Colon (tissue), 2 donors: ENCODE data around the gene DIO3.

Experiments
- FAIRE-seq: peaks from 2 replicates; lab custom pipeline; 2012; peaks lifted over from hg19 to GRCh38; lab: Jason Lieb, UNC
- donor health status: control.
- donor health status: control.

Gene DIO3

DNA sequence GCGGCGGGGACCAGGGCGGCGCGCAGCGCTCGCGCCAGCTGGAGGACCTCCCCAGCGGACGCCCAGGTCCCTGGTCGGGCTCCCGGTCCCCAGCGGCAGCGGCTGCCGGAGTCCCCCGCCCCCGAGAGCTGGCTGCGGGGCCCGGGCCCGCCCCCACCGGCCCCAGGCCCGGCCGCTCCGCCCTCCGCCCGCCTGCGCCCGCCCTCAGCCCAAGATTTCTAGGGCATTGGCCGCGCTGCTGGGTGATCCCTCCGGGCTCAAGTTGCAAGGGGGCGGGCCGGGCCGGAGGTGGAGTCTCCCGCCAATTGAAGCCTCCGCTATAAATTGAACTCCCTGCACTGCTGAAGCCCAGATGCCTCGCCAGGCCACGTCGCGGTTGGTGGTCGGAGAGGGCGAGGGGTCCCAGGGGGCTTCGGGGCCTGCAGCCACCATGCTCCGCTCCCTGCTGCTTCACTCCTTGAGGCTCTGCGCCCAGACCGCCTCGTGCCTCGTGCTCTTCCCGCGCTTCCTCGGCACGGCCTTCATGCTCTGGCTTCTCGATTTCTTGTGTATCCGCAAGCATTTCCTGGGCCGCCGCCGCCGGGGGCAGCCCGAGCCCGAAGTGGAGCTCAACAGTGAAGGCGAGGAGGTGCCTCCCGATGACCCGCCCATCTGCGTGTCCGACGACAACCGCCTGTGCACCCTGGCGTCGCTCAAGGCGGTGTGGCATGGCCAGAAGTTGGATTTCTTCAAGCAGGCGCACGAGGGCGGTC lies at the start of gene DIO3:
Gene DIO3 (plus strand): TSS at position 351 of the 752 bp plus-strand sequence.
- FAIRE-seq, result no peak

DNA sequence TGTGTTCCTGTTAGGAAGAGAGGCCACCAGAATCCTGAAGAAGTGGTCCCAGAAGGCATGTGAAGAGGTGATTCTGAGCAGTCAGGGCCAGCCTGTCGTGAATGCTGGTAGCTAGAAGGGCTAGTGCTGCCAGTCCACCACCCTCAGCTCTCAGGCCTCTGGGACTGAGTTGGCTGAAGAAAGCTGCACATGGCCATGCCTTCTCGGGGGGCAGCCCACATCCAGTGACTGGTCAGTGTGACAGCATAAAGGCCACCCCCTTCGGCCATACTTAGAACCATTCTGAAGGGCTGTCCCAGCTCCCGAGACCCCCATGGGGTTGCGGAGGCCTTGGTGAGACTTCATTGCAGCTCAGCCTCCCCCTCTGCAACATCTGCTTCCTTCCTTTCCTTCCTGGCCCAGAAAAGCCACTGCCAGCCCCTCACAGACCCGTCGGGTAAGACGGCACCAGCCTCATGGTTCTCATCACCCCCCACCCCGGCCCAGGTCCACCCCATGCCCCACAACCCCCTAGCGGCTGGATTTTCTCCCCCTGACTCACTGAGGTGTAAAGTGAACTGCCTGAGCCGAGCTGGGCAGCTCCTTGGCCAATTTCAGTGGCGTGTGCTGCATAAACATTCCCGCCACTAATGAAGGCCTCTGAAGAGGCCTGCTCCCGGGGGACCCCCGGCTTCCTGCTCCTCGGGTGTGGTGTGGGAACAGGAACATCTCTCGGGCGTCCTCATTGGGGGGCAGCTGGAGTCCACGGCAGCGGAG lies 49.5 kb upstream of the DIO3 start:
- FAIRE-seq, result no peak

DNA sequence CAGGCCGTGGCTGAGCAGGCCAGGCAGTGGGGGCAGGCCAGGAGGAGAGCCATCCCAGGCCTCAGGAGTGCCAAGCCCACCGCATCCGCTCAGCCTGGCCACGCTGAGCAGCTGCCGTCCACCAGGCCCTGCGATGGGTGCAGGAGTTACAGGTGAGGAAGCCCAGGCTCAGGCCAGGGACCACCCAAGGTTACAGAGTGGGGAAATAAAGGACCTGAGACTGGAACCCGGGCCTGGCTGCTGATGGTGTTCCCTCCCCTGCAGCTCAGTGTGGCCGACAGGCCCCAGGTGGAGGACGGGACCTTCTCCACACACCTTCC lies 49.0 kb upstream of the DIO3 start:
- FAIRE-seq, result no peak

DNA sequence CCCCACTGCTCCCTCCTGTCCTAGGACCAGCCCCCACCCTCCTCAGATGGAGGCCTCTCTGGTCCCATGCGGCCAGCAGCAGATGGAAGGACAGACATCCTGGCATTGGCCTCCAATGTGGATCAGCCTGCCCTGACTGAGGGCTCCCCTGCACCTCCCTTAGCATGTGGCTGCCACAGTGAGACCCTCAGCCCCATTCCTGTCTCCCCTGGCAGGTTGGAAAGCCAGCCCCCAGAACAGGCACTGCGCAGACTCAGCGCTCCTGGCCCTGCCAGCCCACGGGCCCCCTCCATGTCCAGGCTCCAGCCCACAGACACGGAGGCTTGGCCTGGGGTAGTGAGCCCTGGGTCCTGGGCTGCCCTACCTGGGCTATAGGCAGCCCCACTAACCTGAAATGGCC lies 47.2 kb upstream of the DIO3 start:
- no peak for FAIRE-seq

DNA sequence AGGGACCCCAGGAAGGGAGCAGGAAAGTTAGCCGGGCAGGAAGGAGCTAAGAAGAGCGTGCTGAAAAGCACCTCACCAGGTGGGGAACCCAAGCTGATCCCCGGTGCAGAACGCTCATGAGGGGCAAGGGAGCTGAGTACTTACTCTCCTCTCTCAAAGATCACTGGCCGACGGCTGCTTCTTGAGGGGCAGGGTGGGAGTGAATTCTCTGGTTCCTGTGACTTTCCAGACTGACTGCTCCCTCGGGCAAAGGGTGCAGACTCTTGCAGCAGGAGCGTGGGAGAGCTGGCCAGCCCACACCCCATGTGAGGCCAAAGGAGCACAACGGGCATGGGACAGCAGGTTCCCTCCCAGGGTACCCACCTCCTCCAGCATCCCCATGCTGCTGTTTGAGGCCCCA lies 44.9 kb upstream of the DIO3 start:
- FAIRE-seq, result no peak

DNA sequence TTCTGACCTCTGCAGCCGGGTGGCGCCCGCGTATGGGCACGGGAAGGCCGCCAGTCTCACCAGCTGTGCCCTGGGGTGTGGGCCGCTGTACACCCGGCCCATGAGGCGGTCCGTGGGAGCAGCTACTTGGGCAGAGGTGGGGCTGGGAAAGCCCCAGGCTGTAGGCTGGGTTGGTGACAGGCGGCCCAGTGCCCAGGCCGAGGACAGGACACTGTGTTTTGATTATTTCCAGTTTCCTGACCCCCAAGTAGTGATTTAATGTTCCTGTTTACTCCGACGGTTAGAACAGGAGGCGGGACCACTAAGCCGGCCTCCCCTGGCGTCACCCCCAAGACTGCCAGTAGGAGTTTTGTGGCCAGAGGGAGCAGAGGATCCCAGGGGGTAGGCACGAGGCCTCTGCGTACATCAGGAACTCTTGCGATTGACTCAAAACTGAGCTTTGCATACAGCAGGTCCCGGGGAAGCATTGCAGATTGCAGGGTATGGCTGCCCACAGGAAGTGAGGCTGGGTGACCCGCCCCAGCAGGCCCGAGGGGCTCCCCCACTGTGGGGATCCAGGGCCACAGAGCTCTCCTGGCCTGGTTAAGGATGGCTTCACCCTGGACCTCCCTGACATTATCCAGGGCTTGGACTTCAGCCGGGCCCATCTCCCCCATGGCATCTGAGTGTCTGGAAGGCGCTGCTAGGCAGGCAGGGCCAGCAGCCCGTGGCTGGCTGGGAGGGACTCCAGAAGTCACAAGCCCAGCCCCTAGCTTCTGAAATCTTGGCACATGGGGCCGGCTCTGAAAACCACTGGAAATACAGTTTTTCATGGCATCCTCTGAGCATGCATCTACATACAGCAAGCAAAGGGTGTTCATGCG lies 42.5 kb upstream of the DIO3 start:
- FAIRE-seq, result no peak

DNA sequence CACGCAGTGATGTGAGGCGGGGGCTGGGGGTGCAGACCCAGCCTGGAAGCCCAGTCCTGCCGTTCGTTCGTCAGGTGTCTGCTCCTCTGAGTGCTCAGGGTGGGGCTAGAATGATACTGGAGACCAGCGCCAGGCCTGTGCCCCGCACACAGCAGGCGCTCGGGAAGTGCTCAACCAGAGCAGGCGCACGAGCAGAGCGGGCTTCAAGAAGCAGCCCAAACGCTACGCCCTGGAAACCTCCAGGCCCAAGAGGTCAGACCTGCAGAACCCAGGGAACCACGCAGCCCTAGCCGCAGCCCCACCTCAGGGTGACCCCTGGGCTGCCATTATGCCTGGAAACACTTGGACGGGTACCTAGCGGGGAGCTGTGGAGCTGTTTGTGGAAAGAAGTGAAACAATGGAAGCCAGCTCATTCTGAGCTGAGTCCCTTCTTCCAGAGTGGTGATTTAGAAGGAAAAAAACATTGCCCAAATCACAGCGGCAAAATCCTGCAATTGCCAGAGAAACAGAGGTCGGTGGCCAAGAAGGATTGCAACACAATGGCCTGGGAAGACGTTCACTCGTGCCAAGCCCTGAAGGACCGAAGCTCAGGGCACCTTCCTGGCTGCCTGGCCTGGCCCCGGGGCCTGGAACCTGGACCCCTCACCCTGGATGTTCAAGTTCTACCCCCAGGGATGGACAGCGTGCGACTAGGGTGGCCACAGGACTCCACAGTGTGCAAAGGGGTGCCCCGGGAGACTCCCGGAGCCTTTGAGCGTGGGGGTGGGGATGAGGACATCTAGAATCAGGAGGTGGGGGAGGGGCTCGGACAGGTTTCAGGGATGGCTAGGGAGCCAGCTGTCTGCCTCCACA lies 40.4 kb upstream of the DIO3 start:
- FAIRE-seq, result no peak

DNA sequence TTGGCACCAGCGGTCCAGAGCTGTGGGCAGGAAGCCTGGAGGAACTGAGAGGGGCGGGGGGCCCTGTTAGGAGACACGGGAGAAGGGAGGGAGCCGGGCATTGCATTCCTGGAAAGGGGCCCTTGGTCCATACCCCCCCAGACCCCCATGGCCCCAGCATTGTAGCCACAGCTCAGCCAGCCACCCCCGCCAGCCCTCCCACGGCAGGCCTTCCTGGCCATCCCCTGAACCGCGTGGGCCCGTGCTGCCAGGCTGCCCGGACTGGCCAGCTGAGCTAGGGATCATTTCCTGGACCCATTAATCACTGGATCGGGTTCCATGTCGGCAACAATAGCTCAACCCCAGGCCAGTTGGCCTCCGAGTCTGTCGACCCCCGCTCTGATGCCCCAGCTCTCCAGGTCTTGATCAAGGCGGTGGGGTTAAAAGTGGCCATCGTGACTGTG lies 39.8 kb upstream of the DIO3 start:
- no peak for FAIRE-seq

DNA sequence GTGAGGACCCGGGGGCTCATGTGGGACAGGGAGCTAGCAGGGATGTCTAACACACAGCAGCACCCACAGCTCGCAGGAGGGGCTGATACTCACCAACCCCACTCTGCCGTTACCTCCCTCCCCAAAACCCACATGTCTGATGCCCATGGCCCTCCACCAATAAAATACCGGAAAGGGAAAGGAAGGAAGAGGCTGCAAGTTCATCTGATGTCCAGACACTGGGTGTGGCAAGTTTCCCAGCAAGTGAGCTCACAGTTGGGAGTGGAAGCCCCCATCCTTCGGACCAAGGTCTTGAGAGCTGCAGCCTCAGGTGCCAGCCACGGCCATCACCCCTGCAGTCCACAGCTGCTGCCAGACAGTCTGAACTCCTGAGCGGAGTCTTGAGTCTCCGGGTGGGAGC lies 39.3 kb upstream of the DIO3 start:
- no peak for FAIRE-seq

DNA sequence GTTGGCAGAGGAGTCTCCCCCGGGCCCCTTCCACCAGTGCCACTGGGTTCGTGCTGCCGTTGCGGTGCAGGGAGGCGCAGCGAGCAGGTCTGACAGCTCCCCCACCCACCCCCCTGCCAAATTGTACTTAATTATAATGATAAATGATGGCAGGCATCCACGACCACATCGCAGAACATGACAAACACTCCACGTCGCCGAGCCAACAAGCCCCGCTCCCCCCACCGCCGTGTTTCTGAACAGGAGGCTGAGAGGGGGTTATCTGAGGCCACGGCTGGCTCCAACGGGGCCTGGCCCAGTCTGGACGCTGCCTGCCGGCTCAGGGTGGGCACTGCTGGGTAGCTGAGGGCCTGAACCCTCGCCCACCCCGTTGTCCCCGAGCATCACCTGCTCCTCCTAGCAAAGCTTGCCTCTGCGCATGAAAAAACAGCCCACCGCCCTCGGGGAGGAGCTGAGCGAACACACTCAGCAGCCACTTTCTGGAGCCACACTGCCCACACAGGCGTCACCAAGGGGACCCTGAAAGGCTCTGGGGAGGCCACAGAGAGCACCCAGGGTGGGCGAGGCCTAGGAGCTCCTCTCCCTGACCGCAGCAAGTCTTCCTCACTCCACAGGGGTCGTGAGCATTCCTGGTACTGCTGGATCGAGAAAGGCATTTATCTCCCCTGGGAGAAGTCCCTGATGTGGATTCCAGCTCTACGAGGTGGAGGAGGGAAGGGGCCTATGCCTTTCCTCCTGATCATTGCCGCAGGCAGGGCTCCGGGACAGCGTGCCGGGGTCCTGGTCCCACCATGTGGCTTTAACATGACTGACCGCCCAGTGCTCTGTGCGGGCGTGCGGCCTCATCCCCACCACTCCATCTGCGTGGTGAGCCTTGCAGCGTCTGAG lies 35.4 kb upstream of the DIO3 start:
- no peak for FAIRE-seq

DNA sequence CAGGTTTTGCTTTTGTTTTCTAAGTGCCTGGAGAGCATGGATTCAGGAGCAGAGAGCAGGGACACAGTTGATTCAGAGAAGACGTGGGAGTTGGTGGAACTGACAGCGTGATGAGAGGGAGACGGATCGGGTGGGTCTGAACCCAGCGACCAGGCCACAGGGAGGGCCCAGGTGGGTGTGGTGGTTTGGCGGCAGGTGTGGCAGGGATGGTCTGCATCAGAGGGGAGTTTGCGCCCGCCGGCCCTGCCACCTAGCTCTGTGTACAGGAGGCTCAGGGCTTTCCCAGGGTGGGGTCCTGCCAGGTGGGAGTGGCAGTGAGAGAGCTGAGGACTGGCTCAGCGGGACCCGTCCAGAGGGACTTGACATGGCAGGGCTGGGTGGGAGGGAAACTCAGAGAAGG lies 33.3 kb upstream of the DIO3 start:
- FAIRE-seq, result no peak

DNA sequence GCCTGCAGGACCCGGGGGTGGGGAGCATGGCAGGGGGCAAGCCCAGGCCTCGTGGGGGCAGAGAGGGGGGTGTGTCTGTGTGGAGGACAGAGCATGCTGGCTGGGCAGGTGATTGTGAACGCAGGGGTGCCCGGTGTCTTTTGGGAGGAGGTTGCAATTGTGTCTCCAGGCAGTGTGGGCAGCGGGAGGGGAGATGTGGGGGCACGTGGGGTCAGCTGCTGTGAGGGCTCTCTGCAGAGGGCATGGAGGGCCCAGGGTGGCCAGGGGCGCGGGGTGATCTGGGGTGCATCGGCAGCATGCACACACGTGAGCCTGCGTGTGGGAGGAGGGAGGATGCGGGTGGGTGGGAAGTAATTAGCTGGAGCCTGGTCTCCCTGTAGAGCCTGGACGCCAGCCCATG lies 32.2 kb upstream of the DIO3 start:
- FAIRE-seq, result no peak

DNA sequence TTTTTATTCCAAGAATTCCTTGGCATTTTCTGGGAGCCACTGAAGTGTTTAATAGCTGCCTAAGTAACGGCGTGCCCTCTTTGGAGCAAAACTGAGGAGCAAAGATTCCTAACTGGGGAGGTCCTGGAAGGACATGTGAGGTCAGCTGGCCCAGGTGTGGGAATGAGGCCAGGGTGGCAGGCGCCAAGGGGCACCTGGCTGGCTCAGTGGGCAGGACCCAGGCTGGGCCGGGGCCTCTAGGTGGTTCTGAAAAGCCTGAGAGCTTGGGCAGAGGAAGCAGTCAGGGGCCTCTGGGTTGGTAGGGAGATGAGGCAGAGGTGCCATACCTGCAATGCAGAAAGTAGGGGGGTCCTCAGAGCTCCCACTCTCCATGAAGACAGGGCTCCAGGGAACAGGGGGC lies 27.1 kb upstream of the DIO3 start:
- no peak for FAIRE-seq

DNA sequence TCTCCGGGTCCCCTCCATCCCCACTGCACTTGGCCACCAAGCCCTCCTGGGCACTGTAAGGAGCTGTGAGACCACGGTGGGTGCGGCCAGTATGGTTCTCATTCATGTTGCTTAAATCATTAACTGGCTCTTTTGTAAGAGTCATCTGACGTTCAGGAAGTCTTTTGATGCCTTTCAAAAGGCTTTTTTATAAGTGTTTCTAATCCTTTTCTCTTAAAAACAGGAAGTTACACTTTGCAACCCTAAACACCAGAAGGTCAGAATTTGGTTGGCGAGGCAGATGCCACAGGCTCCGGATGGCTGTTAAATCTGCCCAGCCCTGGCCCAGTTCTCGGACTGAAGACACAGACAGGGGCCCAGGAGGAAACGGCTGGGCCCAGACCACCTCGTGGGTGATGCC lies 26.1 kb upstream of the DIO3 start:
- no peak for FAIRE-seq

DNA sequence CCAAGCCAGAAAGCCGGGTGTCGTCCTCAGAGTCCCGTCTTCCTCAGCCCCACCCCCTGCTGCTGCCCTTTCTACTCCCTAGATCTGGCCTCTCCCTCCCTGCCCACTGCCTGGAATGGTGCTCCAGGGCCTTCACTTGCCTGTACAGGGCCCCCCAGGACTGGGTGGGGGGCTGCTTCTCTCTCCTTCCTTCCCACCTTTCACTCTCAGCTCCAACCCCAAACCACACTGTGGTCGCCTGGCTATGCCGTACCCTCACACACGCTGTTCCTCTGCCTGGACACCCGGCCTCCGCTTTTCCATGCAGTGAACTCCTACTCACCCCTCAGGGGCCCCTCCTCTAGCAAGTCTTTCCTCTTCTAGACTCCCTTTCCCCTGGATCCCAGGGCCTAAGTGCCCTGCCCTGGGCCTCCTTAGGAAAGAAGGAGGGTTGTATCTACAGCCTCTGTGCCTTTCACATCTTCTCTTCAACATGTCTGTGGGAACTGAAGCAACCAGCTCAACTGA lies 25.5 kb upstream of the DIO3 start:
- no peak for FAIRE-seq

DNA sequence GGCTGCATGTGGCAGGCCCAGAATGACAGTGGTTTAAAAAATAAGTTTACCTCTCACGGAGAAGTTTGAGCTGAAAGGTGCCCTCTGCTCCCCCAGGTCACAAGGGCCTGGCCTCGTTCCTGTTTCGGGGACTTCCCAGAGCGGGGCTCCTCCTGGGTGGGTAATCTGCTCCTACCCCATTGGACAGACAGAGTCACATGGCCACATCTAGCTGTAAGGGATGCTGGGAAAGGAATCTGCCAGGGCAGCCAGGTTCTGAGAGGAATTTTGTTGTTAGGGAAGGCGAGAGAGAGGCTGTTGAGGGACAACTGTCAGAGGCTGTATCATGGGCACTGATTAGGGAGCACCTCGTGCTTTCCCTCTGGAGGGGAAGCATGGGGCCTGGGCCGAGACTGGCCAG lies 24.0 kb upstream of the DIO3 start:
- FAIRE-seq, result no peak

DNA sequence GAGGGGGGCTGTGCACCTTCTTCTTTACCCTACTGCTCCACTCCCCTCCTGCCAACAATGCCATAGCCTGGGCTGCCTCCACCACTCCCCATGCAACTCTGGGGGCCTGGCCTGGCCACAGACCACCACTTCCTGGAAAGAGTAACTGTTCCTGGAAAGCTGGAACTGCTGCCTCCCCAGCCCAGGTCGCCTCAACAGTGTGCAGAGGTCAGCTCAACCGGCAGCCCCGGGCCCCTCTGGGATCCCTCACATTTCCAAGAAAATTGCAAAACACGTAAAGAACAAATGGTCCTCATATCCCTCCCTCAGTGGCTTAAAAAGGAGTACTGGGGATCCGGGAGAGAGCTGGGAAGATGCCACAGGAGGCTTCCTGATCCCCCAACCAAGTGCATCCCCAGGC lies 22.4 kb upstream of the DIO3 start:
- no peak for FAIRE-seq

DNA sequence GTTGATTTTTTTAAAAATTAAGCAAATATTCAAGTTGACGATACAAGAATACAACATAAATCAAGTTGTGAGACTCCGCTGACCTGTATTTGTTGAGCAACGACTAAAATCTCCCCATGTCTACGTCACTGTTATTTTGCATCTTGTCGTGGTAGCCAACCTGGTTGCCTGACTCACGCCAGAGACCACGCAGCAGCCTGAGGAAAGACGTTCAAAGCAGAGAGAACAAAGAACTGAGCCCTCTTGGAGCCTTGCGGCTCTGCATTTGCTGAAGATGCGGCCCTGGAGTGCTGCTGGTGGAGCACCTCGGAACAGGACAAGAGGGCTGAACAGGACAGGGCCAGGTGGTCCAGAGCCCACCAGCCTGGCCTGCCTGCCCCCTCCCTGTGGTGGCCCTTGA lies 21.4 kb upstream of the DIO3 start:
- no peak for FAIRE-seq

DNA sequence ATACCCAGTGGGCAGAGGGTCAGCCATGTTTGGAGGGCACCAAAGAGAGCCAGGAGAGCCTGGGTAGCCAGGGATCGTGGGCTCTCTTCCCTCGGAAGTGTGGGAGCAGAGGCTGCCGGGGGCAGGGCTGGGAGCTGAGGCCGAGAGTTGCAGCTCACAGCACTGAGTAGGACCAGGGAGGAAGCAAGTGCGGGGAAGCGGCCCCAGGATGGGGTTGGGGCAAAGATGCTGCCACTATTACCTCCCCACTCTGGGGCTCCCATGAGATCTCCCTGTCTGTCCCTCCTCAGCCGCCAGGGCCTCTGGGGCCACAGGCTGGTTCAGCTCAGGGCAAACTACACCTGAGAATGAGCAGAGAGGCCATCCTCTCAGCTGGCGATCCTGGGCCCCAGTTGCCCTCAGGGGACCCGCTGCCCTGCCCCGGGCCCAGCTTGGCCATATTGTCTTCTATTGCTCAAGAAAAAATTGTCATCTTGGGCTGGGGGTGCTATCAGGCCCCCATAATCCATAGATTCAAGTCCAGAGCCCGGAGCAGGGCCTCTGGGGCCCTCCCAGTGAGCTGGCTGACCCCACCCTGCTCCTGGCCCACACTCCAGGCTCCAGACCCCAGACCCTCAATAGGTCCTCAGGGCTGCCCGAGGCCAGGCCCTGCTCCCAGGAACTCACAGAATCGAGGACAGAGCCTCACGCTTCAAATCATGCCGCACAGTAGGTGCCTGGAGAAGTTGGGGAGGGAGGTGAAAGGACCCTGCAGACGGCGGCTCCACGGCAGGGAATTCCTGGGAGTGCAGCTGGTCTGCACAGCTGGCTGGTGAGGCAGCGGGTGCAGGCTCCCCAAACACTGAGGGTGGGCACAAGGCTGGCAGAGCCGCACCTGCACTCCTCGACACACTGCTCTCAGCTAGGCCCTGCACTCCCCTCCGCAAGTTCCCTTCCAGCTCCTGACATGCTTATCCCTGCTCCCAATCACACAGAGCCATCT lies 20.5 kb upstream of the DIO3 start:
- no peak for FAIRE-seq

DNA sequence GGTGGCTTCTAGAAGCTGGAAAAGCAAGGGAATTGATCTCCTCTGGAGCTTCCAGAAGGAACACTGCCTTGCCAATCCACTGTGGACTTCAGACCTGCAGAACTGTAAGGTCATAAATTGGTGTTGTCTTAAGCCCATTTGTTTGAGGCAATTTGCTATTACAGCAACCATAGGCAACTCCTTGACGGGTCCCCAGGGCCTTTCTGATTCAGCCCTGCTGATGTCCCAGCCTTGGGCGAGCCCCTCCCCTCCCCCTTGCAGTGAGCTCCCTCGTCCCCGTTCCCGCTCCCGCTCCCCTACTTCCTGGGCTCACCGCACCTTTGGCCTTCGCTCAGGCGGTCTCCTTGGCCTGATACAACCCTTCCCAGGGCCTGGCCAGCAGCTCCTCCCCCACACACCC lies 18.9 kb upstream of the DIO3 start:
- FAIRE-seq, result no peak
